Fibroblast of mammary gland (primary cell): ENCODE data around the gene CAGE1.

Experiments
- DNase-seq: peaks from one replicate; pipeline ENCODE4 v3.0.0-alpha.2; 2010; ENCODE audit warnings: low read depth
- H3K4me3 ChIP-seq: 2 replicates; pipeline ENCODE4 v1.5.1; 2011; ENCODE audit warnings: low read depth, mild to moderate bottlenecking, low read length, moderate library complexity; ENCODE audit not compliant: control insufficient read depth
- CTCF ChIP-seq: conservative IDR thresholded peaks from 2 replicates; pipeline ENCODE4 v1.5.1; 2011; ENCODE audit warnings: low read depth, low read length, inconsistent platforms; ENCODE audit not compliant: control insufficient read depth, insufficient read depth

The CAGE1 gene

GRCh38 chr6:7389451-7390225 lies at the start of gene CAGE1, which contains the start of gene RIOK1:
Gene CAGE1, minus strand, starts transcription at chr6:7389742. Its CDS starts 2,569 bp downstream, at chr6:7387173.
Gene RIOK1, plus strand, starts transcription at chr6:7389808. Its CDS starts 195 bp downstream, at chr6:7390003.
- peak; percentile 9 for TF ChIP-seq CTCF
- peak; percentile 93 for DNase-seq

GRCh38 chr6:7439228-7439627 lies 49.7 kb upstream of the CAGE1 start:
- no peak for TF ChIP-seq CTCF
- H3K4me3 ChIP-seq = no peak overlapping the region
- DNase-seq = no peak

More at GRCh38 chr6:7389451-7390225, at the start of gene CAGE1, which contains the start of gene RIOK1:
- H3K4me3 ChIP-seq = peak within 1 kb of the TSS; percentile 78

GRCh38 chr6:7438011-7438410 lies 48.5 kb upstream of the CAGE1 start:
- no peak for DNase-seq
- no peak for TF ChIP-seq CTCF
- no peak overlapping the region for H3K4me3 ChIP-seq

GRCh38 chr6:7434672-7435071 lies 45.1 kb upstream of the CAGE1 start:
- DNase-seq = no peak
- no peak for TF ChIP-seq CTCF
- no peak overlapping the region for H3K4me3 ChIP-seq

- no peak overlapping the region for H3K4me3 ChIP-seq
- DNase-seq = no peak
- no peak for TF ChIP-seq CTCF
Measured at GRCh38 chr6:7433121-7433617, 43.6 kb upstream of the CAGE1 start.

- no peak for DNase-seq
- H3K4me3 ChIP-seq = no peak overlapping the region
- TF ChIP-seq CTCF = no peak
Measured at GRCh38 chr6:7432391-7433120, 43.0 kb upstream of the CAGE1 start.
